Stimulated activated naive CD4-positive, alpha-beta T cell (primary cell): ENCODE data around the gene RELT.

Experiments
- DNase-seq, 6 experiments: peaks; one replicate each; lab custom pipeline; 2025; lab: John Stamatoyannopoulos, UW

RELT gene

DNA sequence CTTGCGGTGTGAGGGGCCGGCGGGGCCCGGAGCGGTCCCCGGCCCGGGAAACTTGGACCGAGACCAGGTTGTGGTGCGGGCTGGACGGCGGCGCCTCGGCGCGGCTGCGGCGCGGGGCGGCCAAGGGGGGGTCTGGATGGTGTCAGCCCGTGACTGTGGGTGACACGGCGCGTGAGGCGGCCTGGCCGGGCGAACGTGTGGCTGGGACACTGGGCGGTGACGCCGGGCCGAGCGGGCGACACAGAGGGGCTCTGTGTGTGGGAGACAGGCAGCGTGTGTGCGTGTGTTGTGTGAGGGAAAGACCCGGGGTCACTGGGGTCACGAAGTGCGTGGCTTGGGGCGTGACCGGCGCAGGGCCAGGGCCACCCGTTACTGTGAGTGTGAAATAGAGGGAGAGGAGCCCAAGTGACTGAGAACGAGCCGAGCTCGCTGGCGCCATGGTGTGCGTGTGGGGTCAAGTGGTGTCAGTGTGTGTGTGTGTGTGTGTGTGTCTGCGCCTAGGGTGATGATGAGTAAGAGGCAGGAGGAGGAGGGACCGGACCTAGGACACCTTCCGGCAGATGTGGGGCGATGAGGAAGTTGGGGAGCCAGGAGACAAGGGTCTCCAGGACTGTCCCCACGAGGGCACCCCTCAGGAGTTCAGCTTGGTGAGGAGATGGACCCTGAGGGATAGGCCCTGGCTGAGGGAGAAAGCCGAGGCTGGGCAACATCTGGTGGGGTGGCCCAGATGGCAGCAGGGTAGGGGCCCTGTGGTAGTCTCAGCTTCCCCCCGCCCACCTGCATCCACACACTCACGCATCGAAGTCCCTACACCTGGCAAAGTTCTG lies 817 bp downstream of the RELT start:
- peak; percentile 18 to 61 (median 52) for DNase-seq

DNA sequence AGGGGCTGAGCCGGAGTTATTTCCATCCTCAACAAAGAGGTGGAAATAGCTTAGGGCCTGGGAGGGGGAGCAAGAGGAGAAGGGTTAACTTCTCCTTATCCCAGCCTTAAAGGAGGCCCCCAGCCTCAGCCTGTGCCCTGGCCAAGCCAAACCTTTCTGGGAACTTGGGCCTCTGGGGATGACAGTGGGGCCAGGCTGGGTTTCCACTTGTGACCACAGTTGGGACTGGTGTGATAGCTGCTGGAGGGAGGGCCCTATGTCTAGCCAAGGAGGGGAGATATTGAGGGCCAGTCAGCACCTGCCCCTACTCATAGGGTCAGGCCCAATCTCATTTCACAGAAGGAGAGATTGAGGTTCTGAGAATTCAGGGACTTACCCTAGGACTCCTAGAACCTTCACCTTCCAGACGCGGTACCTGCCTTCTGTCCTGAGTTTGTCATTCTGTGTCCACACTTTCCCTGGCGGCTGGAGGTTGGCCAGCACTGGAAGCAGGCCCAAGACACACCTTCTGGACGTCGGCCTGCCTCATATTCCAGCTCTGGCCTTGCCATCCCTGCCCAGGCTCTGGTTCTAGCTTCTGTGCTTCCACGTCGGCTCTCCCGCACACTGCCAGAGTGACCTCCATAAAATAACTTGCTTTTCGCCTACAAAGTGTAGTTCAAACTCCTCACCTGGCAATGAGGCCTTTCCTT lies 3.1 kb downstream of the RELT start:
- no peak for DNase-seq

DNA sequence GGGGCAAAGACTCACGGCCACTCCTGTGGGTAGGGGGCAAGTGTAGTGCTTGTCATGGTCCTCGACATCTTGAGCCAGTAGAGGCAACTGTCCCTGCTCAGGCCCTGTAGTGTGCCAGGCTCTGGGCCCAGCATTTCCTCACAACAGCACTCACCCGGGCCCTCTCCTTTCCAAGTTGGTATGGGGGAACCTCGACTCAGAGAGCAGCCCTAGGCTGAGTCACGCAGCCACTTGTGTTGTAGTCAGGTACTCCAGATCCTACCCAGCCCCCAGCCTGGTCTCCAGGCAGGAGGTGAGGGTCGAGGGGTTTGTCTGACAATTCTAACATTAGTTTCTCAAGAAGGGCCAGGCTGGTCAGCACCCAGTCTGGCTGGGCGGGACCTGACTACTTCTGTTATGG lies 4.1 kb downstream of the RELT start:
- DNase-seq, result no peak

DNA sequence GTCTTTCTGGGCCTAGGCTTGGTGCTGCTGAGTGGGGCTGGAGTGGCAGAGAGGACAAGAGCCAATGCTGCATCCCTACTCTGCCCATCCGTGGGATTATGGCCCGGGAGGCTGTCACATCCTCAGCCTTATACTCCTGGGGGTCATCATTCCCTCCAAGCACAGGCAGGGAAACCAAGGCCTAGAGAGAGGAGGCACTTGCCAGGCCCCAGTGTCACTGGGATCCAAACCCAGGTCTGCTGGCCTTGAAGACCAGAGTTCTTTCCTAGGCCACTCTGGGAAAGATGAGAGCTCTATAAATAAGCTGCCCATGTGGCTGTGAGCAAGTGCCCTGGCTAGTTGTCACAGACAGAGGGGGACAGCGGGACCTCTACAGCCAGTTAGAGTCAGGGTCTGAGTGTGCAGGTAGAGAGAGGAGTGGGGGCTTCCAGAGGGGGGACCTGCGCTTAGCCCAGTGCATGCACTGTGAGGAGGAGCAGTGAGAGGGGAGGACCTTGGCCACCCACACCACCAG lies 4.8 kb downstream of the RELT start:
- no peak for DNase-seq

DNA sequence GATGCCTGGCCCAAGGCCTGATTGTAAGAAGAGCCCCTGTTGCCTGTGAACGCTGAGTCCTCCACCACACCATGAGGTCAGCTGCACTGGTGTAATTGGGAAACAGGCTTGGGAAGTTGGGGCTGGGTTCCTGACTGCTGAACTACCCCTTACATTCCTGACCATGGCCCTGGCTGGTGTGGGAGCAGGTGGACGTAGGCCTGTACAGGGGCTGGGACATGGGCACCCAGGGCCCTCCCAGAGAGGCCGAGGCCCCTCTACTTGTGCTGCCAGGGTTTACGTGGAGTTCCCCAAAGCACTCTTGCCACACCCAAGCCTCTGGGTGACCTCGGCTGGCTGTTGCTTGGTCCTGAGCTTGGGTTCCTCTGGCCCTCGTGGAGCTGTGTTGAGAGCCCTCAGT lies 5.4 kb downstream of the RELT start:
- DNase-seq, result no peak

DNA sequence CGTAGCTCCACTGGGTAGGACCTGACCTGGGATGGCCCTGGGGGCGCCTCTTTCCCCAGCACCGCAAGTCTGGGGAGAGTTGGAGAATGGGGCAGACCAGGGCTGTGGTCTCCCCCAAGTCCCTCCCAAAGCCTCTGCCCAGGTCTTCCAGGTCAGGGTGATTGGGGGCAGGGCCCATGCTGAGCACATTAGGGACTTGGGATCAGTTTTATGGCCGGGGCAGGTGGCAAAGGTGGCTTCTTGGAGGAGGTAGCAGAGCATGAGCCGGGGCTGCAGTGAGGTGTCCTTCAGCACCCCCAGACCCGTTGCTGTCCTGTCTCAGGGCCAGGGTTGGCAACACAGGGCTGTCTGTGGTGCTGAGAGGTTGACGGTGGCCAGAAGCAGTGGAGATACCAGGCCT lies 6.0 kb downstream of the RELT start:
- no peak for DNase-seq

DNA sequence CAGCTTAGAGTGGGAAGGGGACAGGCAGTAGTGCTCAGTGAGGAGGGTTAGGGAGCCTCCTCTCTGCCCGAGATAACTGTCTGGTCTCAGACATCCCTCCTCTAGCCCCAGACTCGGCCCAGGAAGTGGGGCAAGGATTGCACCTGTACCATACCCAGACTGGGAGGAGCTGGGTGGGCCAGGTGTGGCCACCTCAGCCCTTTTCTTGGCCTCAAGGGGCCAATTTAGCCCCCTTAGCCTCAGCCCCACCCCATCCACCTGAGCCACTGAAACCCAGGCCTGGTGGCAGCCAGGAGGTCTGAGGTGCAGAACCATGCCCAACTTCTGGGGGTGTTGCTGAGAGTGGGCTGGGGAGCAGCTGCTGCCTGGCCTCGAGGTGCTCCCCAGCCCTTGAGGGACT lies 6.5 kb downstream of the RELT start:
- no peak for DNase-seq

DNA sequence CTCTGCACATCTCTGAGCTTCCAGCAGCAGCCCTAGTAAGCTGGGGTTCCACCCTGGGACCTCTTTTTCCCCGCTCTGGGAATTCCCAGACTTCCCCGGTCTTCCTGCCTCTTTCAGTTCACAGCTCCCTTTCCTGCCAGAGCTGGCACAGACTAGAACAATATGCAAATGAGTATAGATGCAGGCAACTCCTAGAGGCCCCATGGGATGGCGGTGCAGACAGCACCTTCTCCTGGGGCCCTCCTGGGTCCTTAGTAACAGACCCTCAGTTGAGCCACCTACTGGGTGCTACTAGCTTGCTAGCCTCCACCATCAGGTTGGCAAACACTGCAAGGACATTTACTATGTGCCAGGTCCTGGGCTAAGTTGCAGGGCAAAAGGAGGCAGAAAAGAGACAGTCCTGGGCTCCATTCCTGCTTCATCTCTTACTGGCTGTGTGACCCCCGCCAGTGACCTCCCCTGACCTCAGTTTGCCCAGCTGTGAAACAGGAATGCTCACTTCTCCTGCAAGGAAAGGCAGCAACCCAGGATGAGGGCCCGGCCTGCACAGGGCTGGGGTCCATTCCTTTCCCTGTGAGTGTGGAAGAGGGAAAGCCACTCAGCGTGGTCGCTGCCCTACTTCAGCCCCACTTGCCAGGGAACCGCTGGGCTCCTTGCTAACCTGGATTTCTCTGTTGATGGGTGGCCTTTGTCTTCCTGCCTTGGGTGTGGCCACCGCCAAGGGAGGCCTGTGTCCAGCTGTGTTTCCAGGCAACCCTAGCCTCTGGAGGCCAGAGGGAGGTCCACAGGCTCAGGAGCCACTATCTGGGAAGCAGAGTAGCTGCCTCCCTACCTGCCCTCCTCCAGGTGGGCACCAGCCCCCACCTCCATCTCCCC lies 7.3 kb downstream of the RELT start:
- no peak for DNase-seq

DNA sequence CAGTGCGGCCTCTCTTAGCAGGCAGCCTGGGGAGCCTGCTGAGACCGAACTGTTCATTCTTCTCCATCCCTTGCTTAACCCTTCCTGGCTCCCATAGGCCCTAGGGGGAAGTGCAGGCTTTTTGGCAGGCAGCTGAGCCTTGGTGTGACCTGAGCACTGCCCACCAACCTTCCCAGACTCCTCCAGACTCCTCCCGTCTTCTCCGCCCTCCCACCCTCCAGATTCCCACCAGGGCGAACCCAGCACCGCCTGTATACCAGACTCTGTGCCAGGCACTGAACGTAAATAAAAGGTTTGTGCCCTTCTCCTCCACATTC lies 7.9 kb downstream of the RELT start:
- DNase-seq, result no peak

DNA sequence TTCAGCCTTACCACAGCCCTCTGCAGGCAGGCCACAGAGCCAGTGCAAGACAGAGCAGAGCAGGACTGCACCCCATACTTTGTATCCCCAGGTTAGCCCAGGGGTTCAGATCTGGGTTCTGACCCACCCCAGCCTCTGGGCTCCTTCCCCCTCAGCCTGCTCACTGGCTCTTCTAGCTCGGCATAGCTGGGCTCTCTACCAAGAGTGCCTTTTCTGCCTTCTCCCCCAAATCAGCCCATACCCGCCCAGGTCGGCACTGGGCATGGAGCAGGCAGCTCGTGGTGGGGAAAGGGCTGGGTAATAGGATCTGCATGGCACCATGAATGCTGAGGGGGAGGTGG lies 8.3 kb downstream of the RELT start:
- DNase-seq, result no peak

DNA sequence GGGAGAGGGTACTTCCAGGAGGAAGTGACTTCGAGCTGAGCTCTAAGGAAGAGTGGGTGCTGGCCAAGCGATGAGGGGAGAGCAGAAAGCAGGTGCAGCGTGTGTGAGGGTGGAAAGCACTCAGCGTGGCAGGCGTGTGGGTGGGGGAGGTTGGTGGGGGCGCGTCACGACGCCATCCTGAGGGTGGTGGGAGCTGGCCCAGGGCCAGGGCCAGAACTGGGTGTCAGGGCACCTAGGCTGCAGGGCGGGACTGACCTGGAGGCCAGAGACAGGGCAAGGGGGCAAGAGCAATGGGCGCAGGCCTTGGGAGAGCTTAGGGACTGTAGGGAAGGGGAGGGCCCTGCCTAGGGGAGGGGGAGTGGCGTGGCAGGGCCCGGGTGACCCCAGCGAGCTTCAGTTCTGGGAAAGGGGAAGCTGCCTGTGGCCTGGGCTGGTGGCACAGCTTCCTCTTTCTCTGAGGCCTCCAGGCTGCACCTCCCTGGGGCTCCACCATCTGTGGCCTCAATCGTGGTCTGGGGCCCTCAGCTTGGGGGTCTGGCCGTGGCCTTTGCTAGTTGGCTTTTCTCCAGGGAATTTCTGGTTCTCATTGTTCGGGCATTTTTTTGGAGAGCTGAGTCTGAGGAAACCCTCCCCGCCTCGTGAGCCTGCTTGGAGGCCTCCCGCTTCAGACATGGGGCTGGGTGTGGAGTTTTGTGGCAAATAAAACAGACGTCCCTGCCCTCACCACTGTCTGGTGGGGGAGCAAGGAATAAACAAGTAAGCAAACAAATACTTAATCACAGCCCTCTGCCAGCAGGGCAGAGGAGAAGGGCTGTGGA lies 8.9 kb downstream of the RELT start:
- DNase-seq, result peak in 1 of 6 experiments; percentile 13

DNA sequence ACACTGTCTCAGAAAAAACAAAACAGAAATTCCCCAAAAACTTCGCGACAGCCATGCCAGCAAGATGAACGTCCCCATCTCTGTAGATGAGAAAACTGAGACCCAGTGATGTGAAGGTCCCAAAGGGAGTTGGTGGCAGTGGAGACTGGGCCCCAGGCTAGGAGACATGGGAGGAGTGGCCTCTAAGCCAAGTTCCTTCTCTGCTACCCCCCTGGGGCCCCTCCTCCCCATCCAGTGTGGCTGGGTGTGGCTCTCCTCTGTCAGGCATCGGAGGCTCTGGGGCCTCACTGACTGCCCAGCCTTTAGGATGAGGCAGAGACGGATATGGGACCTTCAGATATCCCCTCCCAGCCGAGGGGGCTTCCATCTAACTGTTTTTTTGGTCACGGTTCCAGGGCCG lies 9.8 kb downstream of the RELT start:
- DNase-seq, result no peak

DNA sequence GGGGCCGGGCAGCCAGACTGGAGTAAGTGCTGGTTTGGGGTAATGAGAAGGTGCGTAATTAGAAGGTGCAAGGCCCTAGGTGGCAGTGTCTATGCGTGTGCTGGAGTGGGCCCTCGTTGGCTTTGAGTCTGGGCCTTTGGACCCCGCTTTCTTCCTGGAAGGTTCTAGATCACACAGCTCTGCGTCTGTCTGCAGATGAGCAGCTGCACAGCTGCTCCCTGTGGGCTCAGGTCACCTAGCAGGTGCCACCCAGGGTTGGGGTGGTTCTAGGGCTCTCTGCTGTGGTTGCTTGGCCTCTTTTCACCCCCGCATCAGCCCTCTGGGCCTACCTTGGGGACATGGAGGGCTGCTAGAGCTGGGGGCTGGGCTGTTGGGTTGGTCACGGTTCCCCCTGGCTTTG lies 10.3 kb downstream of the RELT start:
- no peak for DNase-seq

DNA sequence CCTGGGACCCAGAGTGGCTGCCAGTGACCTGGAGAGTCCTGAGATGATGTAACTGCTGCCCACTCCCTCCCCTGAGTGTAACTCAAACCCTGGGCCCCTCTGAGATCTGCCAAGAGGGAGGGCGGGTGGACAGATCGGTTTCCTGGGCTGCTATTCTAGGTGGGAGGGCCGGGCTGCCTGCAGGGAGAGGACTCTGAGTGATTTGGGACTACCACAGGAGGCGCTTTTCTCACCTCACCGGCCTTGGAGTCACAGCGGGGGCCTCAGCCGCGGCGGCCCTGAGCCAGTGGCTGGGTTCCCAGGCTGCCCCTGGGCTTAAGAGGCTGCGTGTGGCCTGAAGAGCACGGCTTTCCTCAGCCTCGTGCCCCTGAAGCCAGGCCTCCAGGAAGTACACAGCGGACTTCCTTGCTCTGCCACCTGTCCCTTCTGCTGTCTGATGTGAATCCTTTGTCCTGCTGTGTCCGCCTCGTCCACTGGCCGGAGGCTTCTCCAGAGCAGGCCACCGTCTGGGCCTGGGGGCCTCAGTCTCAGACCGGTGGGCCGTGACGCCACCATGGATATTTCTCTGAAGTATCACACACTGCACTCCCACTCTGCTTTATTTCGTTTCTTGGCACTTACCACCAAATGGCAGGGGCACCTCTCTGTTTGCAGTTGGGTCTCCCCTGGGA lies 11.5 kb downstream of the RELT start:
- no peak for DNase-seq

DNA sequence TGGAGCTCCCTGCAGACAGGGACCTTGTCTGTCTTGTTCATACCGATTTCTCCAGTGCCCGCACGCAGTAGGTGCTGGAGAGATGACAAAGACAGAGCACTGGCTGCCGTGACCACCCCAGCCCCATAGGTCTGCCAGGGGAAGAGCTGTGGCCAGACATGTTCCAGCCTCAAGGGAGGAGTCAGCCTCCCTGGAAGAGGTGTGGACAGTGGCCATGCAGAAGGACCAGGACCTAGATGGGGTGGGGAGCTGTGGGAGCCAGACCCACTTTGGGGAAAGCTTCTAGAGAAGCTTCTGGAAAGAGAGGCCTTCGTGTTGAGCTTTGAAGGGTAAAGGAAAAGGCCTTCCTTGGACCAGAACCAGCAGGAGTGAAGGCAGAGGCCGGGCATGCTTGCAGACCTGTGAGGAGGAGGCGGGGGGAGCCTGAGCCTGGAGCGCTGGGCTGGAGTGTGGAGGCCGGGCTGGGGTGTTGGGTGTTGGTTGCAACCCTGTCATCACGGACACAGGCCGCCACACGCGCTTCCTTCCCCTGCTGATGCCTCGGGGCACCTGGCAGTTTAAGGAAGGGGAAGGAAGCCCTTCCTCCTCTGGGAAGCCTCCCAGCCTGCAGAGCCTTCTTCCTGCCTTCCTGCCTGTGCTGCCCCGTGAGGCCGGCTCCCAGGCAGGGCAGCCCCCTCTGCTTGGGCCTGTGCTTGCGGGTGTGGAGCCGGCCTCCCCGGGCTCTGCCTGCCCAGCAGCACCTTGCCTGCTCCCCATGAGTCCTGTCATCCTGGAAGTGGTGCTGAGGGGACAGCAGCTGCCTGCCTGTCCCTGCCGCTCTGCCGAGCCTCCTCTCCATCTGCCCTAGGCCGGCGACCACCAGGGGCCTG lies 12.3 kb downstream of the RELT start:
- DNase-seq, result no peak

DNA sequence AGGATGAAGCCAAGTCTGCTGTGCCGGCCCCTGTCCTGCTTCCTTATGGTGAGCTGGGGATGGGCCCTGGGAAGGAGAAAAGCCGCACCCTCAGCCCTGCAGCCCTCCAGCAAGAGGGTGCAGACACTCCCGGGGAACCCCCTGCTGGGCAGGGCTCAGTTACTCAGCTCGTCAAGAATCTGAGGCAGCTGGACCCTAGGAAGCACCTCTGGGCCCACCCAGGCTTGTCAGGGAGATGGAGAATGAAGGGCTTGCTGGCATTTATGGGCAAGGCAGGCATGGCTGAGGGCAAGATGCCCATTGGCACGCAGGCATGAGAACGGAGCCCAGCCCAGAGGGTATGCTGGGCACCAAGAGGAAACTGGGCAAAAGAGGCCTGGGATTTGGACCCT lies 12.9 kb downstream of the RELT start:
- DNase-seq, result no peak

DNA sequence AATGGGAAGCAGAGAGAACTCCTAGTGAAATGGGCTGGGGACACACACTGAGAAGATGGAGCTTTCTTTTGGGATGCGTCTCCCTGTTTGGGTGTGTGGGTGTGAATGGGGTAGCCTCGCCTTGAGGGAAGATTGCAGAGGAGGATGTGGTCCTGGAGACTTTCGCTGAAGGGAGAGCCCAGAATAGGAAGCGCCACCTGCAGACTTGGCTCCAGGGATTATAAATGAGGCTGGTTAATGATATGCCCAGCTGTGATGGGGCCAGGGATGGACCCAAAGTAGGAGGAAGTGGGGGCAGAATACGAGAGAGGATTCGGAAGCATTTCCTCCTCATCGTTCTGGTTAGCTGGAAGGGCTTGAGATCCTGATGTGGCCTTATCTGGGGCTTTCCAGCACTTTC lies 13.7 kb downstream of the RELT start:
- no peak for DNase-seq

DNA sequence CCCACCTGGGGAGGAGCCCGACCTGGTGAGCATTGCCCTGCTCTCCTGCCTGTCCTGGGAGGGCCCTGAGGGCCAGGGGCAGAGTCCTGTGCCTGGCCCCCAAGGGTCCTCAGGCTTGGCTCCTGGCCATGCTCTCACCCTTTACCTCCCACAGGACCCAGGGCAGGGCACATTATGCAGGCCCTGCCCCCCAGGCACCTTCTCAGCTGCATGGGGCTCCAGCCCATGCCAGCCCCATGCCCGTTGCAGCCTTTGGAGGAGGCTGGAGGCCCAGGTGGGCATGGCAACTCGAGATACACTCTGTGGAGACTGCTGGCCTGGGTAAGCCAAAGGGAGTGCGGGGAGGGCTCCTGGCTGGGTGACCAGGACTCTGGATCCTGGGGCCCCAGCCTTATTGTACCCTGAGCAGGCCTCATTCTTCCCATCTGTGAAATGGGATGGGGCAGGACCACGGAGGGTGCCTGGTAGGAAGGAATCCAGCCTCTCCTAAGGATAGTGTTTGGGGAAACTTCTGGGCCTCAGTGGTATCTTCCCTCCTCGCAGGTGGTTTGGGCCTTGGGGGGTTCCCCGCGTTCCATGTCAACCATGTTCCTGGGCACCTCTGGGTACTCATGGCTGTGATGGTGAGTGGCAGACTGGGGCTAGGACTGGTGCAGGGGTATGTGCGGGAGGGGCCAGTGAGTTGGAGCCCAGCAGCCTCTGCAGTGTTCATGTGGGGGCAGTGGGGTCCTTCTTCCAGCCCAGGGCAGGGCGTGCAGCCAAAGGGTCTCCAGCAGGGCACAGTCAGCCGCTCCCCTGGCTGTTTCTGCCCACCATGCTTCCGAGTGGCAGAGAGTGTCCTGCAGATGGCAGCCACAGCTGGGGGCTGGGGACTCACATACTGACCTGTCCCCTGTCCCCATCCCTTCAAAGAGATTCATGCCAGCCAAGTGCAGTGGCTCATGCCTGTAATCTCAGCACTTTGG lies 14.7 kb downstream of the RELT start:
- no peak for DNase-seq

DNA sequence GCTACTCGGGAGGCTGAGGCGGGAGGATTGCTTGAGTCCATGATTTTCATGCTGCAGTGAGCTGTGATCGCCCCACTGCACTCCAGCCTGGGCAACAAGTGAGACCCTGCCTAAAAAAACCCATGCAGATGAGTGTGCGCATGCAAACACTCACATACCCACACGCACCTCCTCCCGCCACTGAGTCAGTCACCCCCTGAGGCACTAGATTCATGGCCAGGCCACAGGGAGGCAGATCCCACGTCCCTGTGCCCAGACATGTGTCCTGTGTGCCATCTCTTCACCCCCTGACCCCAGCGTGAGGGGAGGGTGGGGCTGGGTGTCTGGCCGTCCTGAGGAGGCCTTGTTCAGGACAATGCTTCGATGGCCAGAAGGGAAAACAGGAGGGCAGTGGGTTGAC lies 15.5 kb downstream of the RELT start:
- DNase-seq, result no peak
